Spleen (tissue), 7 donors: ENCODE data around the gene PCSK7.
"Not testable (repeated sequence)": the region's sequence is repeated elsewhere in the genome, so short reads cannot be mapped to it uniquely, and the experiment has no call there.

Experiments used
- POLR2AphosphoS5 ChIP-seq, 3 donors: sonication (generic); formaldehyde crosslinking; IDR thresholded peaks; one replicate each; pipeline ENCODE4 v1.5.1; 2017; ENCODE audit warnings: antibody characterized with exemption in 3 of 3
- TF ChIP-seq, protein P1 (sequence below), 11 experiments: fragments of 200-600 bp in 7 of 11; fragments of 450-650 bp in 4 of 11; sonication (generic) in 4 of 11; IDR thresholded peaks in 8 of 11; conservative IDR thresholded peaks in 3 of 11; 1 replicate in 7 of 11; 2 replicates in 4 of 11; pipeline versions ENCODE4 v1.4.0 to v1.8.0; 2016 to 2021; ENCODE audit warnings: antibody characterized with exemption in 11 of 11, inconsistent platforms in 4 of 11, mild to moderate bottlenecking in 1 of 11
- donor health status: DM: no; HTN: no; CAD: no; lungs with moderate emphysema.
- donor health status: DM: no; HTN: no; CAD: no.
- donor health status: DM: no; HTN: no; CAD: no.

DNA sequence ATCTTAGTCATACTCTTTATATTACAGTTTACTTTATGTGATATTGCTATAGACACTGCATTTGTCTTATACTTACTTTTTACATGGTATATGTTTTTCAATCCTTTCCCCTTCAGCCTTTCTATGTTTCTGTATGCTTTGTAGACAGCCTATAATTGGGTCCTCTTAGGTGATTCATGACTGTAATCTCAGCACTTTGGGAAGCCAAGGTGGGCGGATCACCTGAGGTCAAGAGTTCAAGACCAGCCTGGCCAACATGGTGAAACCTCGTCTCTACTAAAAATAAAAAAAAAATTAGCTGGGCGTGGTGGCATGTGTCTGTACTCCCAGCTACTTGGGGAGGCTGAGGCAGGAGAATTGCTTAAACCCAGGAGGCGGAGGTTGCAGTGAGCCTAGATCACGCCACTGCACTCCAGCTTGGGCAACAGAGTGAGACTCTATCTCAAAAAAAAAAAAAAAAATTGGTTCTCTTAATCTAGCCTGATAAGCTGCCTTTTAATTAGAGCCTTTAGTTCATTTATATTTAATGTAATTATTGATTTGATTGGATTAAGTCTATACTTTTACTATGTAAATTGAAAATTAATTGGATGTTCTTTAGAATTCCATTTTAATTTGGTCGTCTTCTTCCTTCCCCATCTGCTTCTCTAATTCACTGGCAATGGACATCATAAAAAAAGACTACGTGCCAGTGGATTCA, 32.9 kb upstream of the PCSK7 start:
- TF ChIP-seq, protein P1, sequence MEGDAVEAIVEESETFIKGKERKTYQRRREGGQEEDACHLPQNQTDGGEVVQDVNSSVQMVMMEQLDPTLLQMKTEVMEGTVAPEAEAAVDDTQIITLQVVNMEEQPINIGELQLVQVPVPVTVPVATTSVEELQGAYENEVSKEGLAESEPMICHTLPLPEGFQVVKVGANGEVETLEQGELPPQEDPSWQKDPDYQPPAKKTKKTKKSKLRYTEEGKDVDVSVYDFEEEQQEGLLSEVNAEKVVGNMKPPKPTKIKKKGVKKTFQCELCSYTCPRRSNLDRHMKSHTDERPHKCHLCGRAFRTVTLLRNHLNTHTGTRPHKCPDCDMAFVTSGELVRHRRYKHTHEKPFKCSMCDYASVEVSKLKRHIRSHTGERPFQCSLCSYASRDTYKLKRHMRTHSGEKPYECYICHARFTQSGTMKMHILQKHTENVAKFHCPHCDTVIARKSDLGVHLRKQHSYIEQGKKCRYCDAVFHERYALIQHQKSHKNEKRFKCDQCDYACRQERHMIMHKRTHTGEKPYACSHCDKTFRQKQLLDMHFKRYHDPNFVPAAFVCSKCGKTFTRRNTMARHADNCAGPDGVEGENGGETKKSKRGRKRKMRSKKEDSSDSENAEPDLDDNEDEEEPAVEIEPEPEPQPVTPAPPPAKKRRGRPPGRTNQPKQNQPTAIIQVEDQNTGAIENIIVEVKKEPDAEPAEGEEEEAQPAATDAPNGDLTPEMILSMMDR (IDR thresholded peaks at IDR 0.05 in 8 of 11, conservative IDR thresholded peaks at IDR 0.05 in 3 of 11): not testable (repeated sequence)
- TF ChIP-seq POLR2AphosphoS5 (IDR thresholded peaks at IDR 0.05): not testable (repeated sequence)
